ENCODE results near the gene TNC.
A peak's percentile ranks its signal among the peaks of the same experiment; 100 is the strongest.

TNC gene
- long read RNA-seq, donor 1, full-length matches to known transcripts = 2 of 44 reads
- long read RNA-seq, donor 1, partial matches to known transcripts = 35 of 44 reads
- long read RNA-seq, donor 1, other reads (novel, unspliced or antisense) = 7 of 44 reads
- long read RNA-seq, donor 2, full-length matches to known transcripts = 3 of 32 reads
- long read RNA-seq, donor 2, partial matches to known transcripts = 29 of 32 reads
- long read RNA-seq, donor 2, other reads (novel, unspliced or antisense) = 0 of 32 reads
- long read RNA-seq, donor 3, full-length matches to known transcripts = 1 of 39 reads
- long read RNA-seq, donor 3, partial matches to known transcripts = 38 of 39 reads
- long read RNA-seq, donor 3, other reads (novel, unspliced or antisense) = 0 of 39 reads
- long read RNA-seq, donor 4, full-length matches to known transcripts = 2 of 37 reads
- long read RNA-seq, donor 4, partial matches to known transcripts = 35 of 37 reads
- long read RNA-seq, donor 4, other reads (novel, unspliced or antisense) = 0 of 37 reads
- long read RNA-seq, donor 5, full-length matches to known transcripts = 4 of 30 reads
- long read RNA-seq, donor 5, partial matches to known transcripts = 21 of 30 reads
- long read RNA-seq, donor 5, other reads (novel, unspliced or antisense) = 5 of 30 reads
- long read RNA-seq, donor 6, full-length matches to known transcripts = 2 of 91 reads
- long read RNA-seq, donor 6, partial matches to known transcripts = 89 of 91 reads
- long read RNA-seq, donor 6, other reads (novel, unspliced or antisense) = 0 of 91 reads
- long read RNA-seq, donor 7, full-length matches to known transcripts = 7 of 230 reads
- long read RNA-seq, donor 7, partial matches to known transcripts = 223 of 230 reads
- long read RNA-seq, donor 7, other reads (novel, unspliced or antisense) = 0 of 230 reads
- long read RNA-seq, donor 8, full-length matches to known transcripts = 3 of 81 reads
- long read RNA-seq, donor 8, partial matches to known transcripts = 78 of 81 reads
- long read RNA-seq, donor 8, other reads (novel, unspliced or antisense) = 0 of 81 reads

- peak; percentile 83 for DNase-seq
Observed at GRCh38 chr9:115117999-115118878, at the start of gene TNC. Gene TNC (minus strand): TSS chr9:115118157. CDS start chr9:115091018, 27,139 bp downstream.

- DNase-seq = no peak
Observed at GRCh38 chr9:115167175-115167574, 49.2 kb upstream of the TNC start.

- no peak for DNase-seq
Observed at GRCh38 chr9:115165233-115165632, 47.3 kb upstream of the TNC start.

GRCh38 chr9:115164511-115164974, 46.6 kb upstream of the TNC start:
- no peak for DNase-seq

GRCh38 chr9:115162946-115163345, 45.0 kb upstream of the TNC start:
- no peak for DNase-seq

GRCh38 chr9:115161446-115161845, 43.5 kb upstream of the TNC start:
- no peak for DNase-seq

- DNase-seq = no peak
Observed at GRCh38 chr9:115158661-115159481, 40.9 kb upstream of the TNC start.

GRCh38 chr9:115157245-115157674, 39.3 kb upstream of the TNC start:
- no peak for DNase-seq

- DNase-seq = no peak
Observed at GRCh38 chr9:115155037-115155436, 37.1 kb upstream of the TNC start.

- no peak for DNase-seq
Observed at GRCh38 chr9:115154617-115155016, 36.7 kb upstream of the TNC start.

GRCh38 chr9:115152281-115152820, 34.4 kb upstream of the TNC start:
- no peak for DNase-seq

GRCh38 chr9:115148721-115149120, 30.8 kb upstream of the TNC start:
- no peak for DNase-seq

- DNase-seq = no peak
Observed at GRCh38 chr9:115146581-115147021, 28.6 kb upstream of the TNC start.

- DNase-seq = no peak
Observed at GRCh38 chr9:115144706-115145105, 26.7 kb upstream of the TNC start.

GRCh38 chr9:115143689-115144088, 25.7 kb upstream of the TNC start:
- DNase-seq = no peak

- no peak for DNase-seq
Observed at GRCh38 chr9:115142517-115143270, 24.7 kb upstream of the TNC start.

GRCh38 chr9:115142090-115142489, 24.1 kb upstream of the TNC start:
- no peak for DNase-seq

GRCh38 chr9:115141612-115142011, 23.7 kb upstream of the TNC start:
- no peak for DNase-seq

GRCh38 chr9:115138151-115138550, 20.2 kb upstream of the TNC start:
- no peak for DNase-seq

- DNase-seq = no peak
Observed at GRCh38 chr9:115137526-115137925, 19.6 kb upstream of the TNC start.
